OCI-LY1 (cell line): Measurements from ENCODE around the gene ZSCAN9.

ENCODE experiments used
- EZH2 ChIP-seq: fragments of 200-600 bp; sonication (generic), shearing (Covaris generic); IDR thresholded peaks from 2 replicates; pipeline ENCODE4 v1.8.0; 2017; ENCODE audit warnings: borderline replicate concordance, mixed run types, mild to moderate bottlenecking, antibody characterized with exemption, low read length, moderate library complexity, mixed read lengths
- TF ChIP-seq, protein P1 (sequence below): fragments of 200-600 bp; sonication (generic), shearing (Covaris generic); IDR thresholded peaks from 2 replicates; pipeline ENCODE4 v1.5.1; 2017; ENCODE audit warnings: mild to moderate bottlenecking, antibody characterized with exemption, low read length, moderate library complexity, mixed read lengths

DNA sequence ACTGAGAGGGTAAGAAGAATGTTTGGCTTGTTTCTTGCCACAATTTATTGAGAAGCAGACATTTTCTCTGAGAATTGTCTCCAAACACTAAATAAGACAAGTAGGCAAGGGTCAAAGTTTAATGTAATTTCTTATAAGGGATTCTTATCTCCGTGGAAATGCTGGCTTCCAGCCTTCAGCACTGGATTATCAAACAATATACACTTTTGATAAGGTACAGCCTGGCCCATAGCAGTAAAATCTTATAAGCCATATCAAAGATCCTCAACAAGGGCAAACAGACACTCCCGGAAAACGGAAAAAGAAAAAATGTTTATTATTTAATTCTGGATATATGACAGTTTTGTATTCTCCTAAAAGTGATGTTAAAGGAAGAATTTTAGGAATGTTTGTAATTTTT lies 18.5 kb upstream of the ZSCAN9 start:
- TF ChIP-seq, protein P1, sequence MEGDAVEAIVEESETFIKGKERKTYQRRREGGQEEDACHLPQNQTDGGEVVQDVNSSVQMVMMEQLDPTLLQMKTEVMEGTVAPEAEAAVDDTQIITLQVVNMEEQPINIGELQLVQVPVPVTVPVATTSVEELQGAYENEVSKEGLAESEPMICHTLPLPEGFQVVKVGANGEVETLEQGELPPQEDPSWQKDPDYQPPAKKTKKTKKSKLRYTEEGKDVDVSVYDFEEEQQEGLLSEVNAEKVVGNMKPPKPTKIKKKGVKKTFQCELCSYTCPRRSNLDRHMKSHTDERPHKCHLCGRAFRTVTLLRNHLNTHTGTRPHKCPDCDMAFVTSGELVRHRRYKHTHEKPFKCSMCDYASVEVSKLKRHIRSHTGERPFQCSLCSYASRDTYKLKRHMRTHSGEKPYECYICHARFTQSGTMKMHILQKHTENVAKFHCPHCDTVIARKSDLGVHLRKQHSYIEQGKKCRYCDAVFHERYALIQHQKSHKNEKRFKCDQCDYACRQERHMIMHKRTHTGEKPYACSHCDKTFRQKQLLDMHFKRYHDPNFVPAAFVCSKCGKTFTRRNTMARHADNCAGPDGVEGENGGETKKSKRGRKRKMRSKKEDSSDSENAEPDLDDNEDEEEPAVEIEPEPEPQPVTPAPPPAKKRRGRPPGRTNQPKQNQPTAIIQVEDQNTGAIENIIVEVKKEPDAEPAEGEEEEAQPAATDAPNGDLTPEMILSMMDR = no peak
- TF ChIP-seq EZH2 = no peak
